ENCODE results near the gene TUBGCP2. TPM values are rescaled to one million over a fixed set of nuclear protein-coding genes. Genes with fewer than 3 reads are reported as not detected.

Gene TUBGCP2
- total and polyA plus RNA-seq, 2 experiments from 2014 or later = 52.3 to 70.2 TPM

GRCh38 chr10:133312016-133312768 is 3.5 kb upstream of the TUBGCP2 start:
- H3K9me3 ChIP-seq (ENCODE audit: low read depth) = no peaks in the 10 kb centered on the region
- no peak overlapping the region for H3K27ac ChIP-seq
- H3K4me3 ChIP-seq = no peak overlapping the region
- no peaks in the 10 kb centered on the region for H3K27me3 ChIP-seq
- H3K4me1 ChIP-seq (ENCODE audit: low read depth) = peaks cover 4% of the 10 kb centered on the region
- DNase-seq (ENCODE audit: low read depth in 1 of 2, low spot score in 1 of 2) = no peak
- peaks cover 22% of the 10 kb centered on the region for H3K36me3 ChIP-seq
- TF ChIP-seq CTCF (IDR thresholded peaks at IDR 0.05; ENCODE audit: low read depth, low read length) = no peak

- Histone ChIP-seq H3K4me3 (no peak overlapping the region), H3K4me1 (ENCODE audit: low read depth) (peaks cover 5% of the 10 kb centered on the region)
- DNase-seq (ENCODE audit: low read depth in 1 of 2, low spot score in 1 of 2) = no peak
Observed at GRCh38 chr10:133311570-133311969, 2.9 kb upstream of the TUBGCP2 start.

GRCh38 chr10:133310789-133311188 is 2.1 kb upstream of the TUBGCP2 start:
- H3K27me3 ChIP-seq = no peaks in the 10 kb centered on the region
- H3K36me3 ChIP-seq = peaks cover 22% of the 10 kb centered on the region
- no peak overlapping the region for H3K4me3 ChIP-seq
- DNase-seq (ENCODE audit: low read depth in 1 of 2, low spot score in 1 of 2) = no peak
- H3K9me3 ChIP-seq (ENCODE audit: low read depth) = no peaks in the 10 kb centered on the region
- TF ChIP-seq CTCF (IDR thresholded peaks at IDR 0.05; ENCODE audit: low read depth, low read length) = no peak
- peaks cover 5% of the 10 kb centered on the region for H3K4me1 ChIP-seq (ENCODE audit: low read depth)
- H3K27ac ChIP-seq = no peak overlapping the region

More at GRCh38 chr10:133311570-133311969, 2.9 kb upstream of the TUBGCP2 start:
- peaks cover 22% of the 10 kb centered on the region for H3K36me3 ChIP-seq
- no peaks in the 10 kb centered on the region for H3K9me3 ChIP-seq (ENCODE audit: low read depth)
- H3K27me3 ChIP-seq = no peaks in the 10 kb centered on the region
- H3K27ac ChIP-seq = no peak overlapping the region
- TF ChIP-seq CTCF (IDR thresholded peaks at IDR 0.05; ENCODE audit: low read depth, low read length) = no peak

- Histone ChIP-seq H3K27me3 (no peaks in the 10 kb centered on the region), H3K36me3 (peaks cover 22% of the 10 kb centered on the region), H3K27ac (no peak overlapping the region), H3K4me1 (ENCODE audit: low read depth) (peaks cover 5% of the 10 kb centered on the region), H3K9me3 (ENCODE audit: low read depth) (no peaks in the 10 kb centered on the region), H3K4me3 (no peak overlapping the region)
- TF ChIP-seq CTCF (IDR thresholded peaks at IDR 0.05; ENCODE audit: low read depth, low read length) = no peak
- no peak for DNase-seq (ENCODE audit: low read depth in 1 of 2, low spot score in 1 of 2)
Observed at GRCh38 chr10:133310399-133310755, 1.7 kb upstream of the TUBGCP2 start.

- no peak for DNase-seq (ENCODE audit: low read depth in 1 of 2, low spot score in 1 of 2)
- peaks cover 22% of the 10 kb centered on the region for H3K36me3 ChIP-seq
- TF ChIP-seq CTCF (IDR thresholded peaks at IDR 0.05; ENCODE audit: low read depth, low read length) = no peak
- H3K4me3 ChIP-seq = no peak overlapping the region
- H3K27me3 ChIP-seq = no peaks in the 10 kb centered on the region
- H3K4me1 ChIP-seq (ENCODE audit: low read depth) = peaks cover 5% of the 10 kb centered on the region
- H3K9me3 ChIP-seq (ENCODE audit: low read depth) = no peaks in the 10 kb centered on the region
- H3K27ac ChIP-seq = no peak overlapping the region
Observed at GRCh38 chr10:133309720-133310398, 1.2 kb upstream of the TUBGCP2 start.

All from cardiac muscle cell (in vitro differentiated cells and primary cell).